Body of pancreas (tissue), 4 donors: ENCODE data around the gene GAB2. TPM values are rescaled to one million over a fixed set of nuclear protein-coding genes. Genes with fewer than 3 reads are reported as not detected.

Experiments
- ATAC-seq: fragments of 150-250 bp; one replicate; pipeline ENCODE4 v1.9.1; 2016
- DNase-seq, 4 donors: peaks; one replicate each; pipeline ENCODE4 v3.0.0-alpha.2; 2019
- H3K27ac ChIP-seq, 4 donors: fragments of 200-600 bp; sonication (generic); 1 replicate in 3 of 4; 2 replicates in 1 of 4; pipeline versions ENCODE4 v1.5.1 to v1.6.1; 2016 to 2019; ENCODE audit warnings: mild to moderate bottlenecking in 1 of 4, mixed read lengths in 1 of 4, moderate library complexity in 1 of 4
- H3K27me3 ChIP-seq, 2 donors: fragments of 200-600 bp; sonication (generic); one replicate each; pipeline ENCODE4 v1.6.0; 2016; ENCODE audit warnings: mild to moderate bottlenecking in 1 of 2
- H3K36me3 ChIP-seq, 2 donors: fragments of 200-600 bp; sonication (generic); replicated peaks in 1 of 2; 2 replicates each; pipeline ENCODE4 v1.5.1; 2016; ENCODE audit warnings: low read depth in 2 of 2; ENCODE audit not compliant: insufficient read depth in 1 of 2
- H3K4me1 ChIP-seq: fragments of 200-600 bp; sonication (generic); one replicate; pipeline ENCODE4 v1.6.0; 2016
- H3K4me3 ChIP-seq, 2 donors: fragments of 200-600 bp; sonication (generic); 1 replicate in 1 of 2; 2 replicates in 1 of 2; pipeline ENCODE4 v1.5.1; 2016 to 2019
- H3K9me3 ChIP-seq, 3 donors: fragments of 200-600 bp; sonication (generic); 1 replicate in 2 of 3; 2 replicates in 1 of 3; pipeline ENCODE4 v1.5.1; 2016
- POLR2A ChIP-seq, 3 donors: fragments of 450-650 bp; IDR thresholded peaks; one replicate each; pipeline ENCODE4 v1.6.1; 2016; ENCODE audit warnings: antibody characterized with exemption in 3 of 3, mild to moderate bottlenecking in 2 of 3
- WGBS, 2 donors: methylation state at CpG; one replicate each; pipeline ENCODE4 v1.1.5; 2017; 5-methylcytosine and 5-hydroxymethylcytosine counted together
- intact Hi-C: fragments of 100-400 bp; cut with DNase I; formaldehyde crosslinking; loops from one replicate; pipeline ENCODE4 v1.15.1; 2023
- total RNA-seq, 2 donors: library from RNA; depleted of rRNA; stranded (reverse); fragments of >200 nt; gene quantifications; one replicate each; pipeline ENCODE4 v1.1.0, GENCODE V29; 2016
- TF ChIP-seq, protein P1 (sequence below), 7 experiments: fragments of 450-650 bp in 4 of 7; fragments of 200-600 bp in 3 of 7; sonication (generic) in 3 of 7; IDR thresholded peaks; one replicate each; pipeline ENCODE4 v1.5.1; 2016 to 2019; ENCODE audit warnings: antibody characterized with exemption in 7 of 7

Gene GAB2
- total RNA-seq, 2 donors from 2014 or later, result 6.9 to 16.9 TPM

DNA sequence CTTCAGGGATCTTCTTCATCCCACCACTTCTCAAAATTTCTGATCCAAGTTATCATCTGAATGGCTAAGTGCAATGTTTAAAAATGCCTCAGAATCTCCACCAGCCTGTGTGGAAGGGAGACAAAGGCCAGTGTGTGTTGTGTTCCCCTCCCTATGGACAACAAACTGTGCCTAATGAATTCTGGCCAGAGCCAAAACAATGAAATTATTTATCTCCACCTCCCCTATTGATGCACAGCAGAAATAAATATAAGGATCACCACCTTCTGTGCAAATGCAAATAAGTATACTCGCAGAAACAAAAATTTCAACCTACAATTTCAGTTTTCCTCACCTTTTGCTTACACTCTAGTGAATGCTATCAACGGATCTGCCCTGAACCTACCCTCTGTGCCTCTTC is 75.8 kb downstream of the GAB2 start:
- DNase-seq (no peak), ATAC-seq (no peak)
- no peaks in the 10 kb centered on the region for H3K9me3 ChIP-seq
- TF ChIP-seq, protein P1, sequence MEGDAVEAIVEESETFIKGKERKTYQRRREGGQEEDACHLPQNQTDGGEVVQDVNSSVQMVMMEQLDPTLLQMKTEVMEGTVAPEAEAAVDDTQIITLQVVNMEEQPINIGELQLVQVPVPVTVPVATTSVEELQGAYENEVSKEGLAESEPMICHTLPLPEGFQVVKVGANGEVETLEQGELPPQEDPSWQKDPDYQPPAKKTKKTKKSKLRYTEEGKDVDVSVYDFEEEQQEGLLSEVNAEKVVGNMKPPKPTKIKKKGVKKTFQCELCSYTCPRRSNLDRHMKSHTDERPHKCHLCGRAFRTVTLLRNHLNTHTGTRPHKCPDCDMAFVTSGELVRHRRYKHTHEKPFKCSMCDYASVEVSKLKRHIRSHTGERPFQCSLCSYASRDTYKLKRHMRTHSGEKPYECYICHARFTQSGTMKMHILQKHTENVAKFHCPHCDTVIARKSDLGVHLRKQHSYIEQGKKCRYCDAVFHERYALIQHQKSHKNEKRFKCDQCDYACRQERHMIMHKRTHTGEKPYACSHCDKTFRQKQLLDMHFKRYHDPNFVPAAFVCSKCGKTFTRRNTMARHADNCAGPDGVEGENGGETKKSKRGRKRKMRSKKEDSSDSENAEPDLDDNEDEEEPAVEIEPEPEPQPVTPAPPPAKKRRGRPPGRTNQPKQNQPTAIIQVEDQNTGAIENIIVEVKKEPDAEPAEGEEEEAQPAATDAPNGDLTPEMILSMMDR (IDR thresholded peaks at IDR 0.05), result no peak
- TF ChIP-seq POLR2A (IDR thresholded peaks at IDR 0.05), result no peak
- H3K36me3 ChIP-seq, result no peaks in the 10 kb centered on the region
- H3K4me3 ChIP-seq, result no peak overlapping the region
- no peaks in the 10 kb centered on the region for H3K27me3 ChIP-seq
- intact Hi-C loops, result no loop called here
- 91 to 100% methylated on average over 2 of the region's 2 CpGs for WGBS, 2 donors
- no peak overlapping the region for H3K27ac ChIP-seq
- peaks cover 8% of the 10 kb centered on the region for H3K4me1 ChIP-seq

DNA sequence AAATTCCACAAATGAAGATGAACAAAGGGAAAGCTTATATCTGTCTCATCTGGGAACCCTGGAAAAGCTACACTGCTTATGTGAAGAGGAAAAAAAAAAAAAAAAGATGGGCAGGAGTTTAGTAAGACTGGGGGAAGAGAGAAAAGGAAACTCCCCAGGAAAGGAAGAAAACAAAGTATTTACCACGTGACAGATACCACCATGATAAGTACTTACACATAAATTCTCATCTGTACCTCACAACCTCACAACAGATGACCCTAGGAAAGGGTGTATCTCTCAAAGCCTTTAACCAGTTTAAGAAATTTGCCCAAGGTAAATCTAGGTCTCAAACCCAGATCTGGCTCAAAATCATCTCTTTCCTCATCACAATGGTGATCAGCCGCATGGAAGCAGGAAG is 77.1 kb downstream of the GAB2 start:
- ATAC-seq (no peak), DNase-seq (no peak)
- Histone ChIP-seq H3K9me3 (no peaks in the 10 kb centered on the region), H3K4me1 (peaks cover 8% of the 10 kb centered on the region), H3K27me3 (no peaks in the 10 kb centered on the region), H3K36me3 (no peaks in the 10 kb centered on the region), H3K4me3 (no peak overlapping the region), H3K27ac (no peak overlapping the region)
- TF ChIP-seq, protein P1 (IDR thresholded peaks at IDR 0.05), result no peak
- TF ChIP-seq POLR2A (IDR thresholded peaks at IDR 0.05), result no peak
- WGBS, 2 donors, result 83 to 88% methylated on average over 2 of the region's 2 CpGs
- intact Hi-C loops, result no loop called here

DNA sequence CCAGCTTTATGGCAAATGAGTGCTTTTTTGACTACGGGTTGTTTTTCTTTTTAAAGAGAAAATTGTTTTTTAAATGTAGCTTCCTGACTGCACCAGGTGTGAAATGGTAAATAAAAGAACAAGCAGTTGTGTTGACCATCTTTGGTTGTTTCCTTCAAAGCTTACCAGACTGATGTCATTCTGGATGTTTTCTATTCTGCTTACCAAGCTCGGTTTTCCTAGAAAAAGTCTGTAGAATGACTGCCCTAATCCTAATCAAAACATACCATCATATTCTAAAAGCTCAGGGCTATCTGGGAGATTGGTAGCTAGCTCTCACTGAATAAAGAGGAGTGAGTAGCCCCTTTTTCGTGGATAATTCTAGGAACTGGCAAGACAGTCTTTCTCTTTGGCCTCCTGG is 77.7 kb downstream of the GAB2 start:
- no peak for ATAC-seq
- DNase-seq, result no peak
- TF ChIP-seq POLR2A (IDR thresholded peaks at IDR 0.05), result no peak
- TF ChIP-seq, protein P1 (IDR thresholded peaks at IDR 0.05), result no peak
- H3K4me3 ChIP-seq, result no peak overlapping the region
- H3K9me3 ChIP-seq, result no peaks in the 10 kb centered on the region
- no peaks in the 10 kb centered on the region for H3K27me3 ChIP-seq
- 77 to 81% methylated on average over 3 of the region's 3 CpGs for WGBS, 2 donors
- H3K36me3 ChIP-seq, result no peaks in the 10 kb centered on the region
- peaks cover 8% of the 10 kb centered on the region for H3K4me1 ChIP-seq
- H3K27ac ChIP-seq, result no peak overlapping the region
- intact Hi-C loops, result no loop called here

DNA sequence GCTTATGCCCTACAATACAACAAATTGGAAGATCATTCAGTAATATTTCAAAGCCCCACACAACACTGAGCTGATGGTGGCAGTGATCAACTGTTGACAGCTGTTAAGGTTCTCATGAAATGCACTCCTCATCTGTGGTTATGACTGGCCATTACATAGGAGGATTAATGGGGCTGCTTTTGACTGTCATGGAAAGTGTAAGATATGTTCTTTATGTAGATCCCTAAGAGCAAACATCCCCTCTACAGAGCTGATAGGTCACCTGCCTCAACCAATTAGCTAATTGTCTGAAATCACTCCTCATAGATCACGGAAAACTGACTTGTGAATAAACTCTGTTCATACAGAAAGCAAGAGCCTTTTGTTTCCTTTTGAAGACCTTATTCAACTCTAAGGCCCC is 78.1 kb downstream of the GAB2 start:
- intact Hi-C loops, result no loop called here
- ATAC-seq, result no peak
- WGBS, 2 donors, result 64 to 84% methylated on average over 1 of the region's 1 CpG

DNA sequence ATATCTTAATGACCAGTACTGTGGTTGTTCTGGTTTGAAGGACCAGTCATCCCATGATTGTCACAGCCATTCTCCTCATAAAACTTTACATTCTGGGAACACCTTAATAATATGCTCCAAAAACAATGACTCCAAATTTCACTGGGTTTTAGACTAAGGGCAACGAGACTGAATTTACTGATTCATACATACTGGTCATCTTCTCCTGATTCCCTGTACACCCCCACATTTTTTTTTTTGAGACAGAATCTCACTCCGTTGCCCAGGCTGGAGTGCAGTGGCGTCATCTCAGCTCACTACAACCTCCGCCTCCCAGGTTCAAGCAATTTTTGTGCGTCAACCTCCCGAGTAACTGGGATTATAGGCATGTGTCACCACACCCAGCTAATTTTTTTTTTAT is 78.9 kb downstream of the GAB2 start:
- ATAC-seq (no peak), DNase-seq (no peak)
- Histone ChIP-seq H3K4me1 (peaks cover 8% of the 10 kb centered on the region), H3K36me3 (no peaks in the 10 kb centered on the region), H3K27ac (no peak overlapping the region), H3K9me3 (no peaks in the 10 kb centered on the region), H3K27me3 (no peaks in the 10 kb centered on the region), H3K4me3 (no peak overlapping the region)
- TF ChIP-seq, protein P1 (IDR thresholded peaks at IDR 0.05), result no peak
- TF ChIP-seq POLR2A (IDR thresholded peaks at IDR 0.05), result no peak
- 95 to 96% methylated on average over 6 of the region's 6 CpGs for WGBS, 2 donors
- intact Hi-C loops, result no loop called here

More for the DNA sequence above, 78.1 kb downstream of the GAB2 start:
- Histone ChIP-seq H3K27me3 (no peaks in the 10 kb centered on the region), H3K4me3 (no peak overlapping the region), H3K27ac (no peak overlapping the region), H3K9me3 (no peaks in the 10 kb centered on the region), H3K36me3 (no peaks in the 10 kb centered on the region), H3K4me1 (peaks cover 8% of the 10 kb centered on the region)
- no peak for DNase-seq
- TF ChIP-seq, protein P1 (IDR thresholded peaks at IDR 0.05), result no peak
- no peak for TF ChIP-seq POLR2A (IDR thresholded peaks at IDR 0.05)
